ENCODE measurements around the gene SLC8B1.

DNA sequence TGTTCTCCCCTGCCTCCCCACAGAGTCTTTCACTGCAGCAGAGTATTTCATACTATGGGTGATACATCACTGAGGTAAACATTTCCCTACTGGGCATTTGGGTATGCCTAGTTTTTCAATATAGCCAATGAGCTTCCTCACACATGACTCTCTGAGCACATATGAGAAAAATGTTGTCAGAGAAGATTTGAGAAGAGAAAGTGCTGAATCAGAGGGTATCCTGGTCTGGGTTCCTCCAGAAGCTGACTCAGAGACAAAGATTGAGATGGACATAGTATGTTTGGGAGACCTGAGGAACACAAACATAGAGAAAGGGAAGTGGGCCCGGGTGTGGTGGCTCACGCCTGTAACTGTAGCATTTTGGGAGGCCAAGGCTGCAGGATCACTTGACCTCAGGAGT lies 12.6 kb downstream of the SLC8B1 start:
- TF ChIP-seq, protein P1, sequence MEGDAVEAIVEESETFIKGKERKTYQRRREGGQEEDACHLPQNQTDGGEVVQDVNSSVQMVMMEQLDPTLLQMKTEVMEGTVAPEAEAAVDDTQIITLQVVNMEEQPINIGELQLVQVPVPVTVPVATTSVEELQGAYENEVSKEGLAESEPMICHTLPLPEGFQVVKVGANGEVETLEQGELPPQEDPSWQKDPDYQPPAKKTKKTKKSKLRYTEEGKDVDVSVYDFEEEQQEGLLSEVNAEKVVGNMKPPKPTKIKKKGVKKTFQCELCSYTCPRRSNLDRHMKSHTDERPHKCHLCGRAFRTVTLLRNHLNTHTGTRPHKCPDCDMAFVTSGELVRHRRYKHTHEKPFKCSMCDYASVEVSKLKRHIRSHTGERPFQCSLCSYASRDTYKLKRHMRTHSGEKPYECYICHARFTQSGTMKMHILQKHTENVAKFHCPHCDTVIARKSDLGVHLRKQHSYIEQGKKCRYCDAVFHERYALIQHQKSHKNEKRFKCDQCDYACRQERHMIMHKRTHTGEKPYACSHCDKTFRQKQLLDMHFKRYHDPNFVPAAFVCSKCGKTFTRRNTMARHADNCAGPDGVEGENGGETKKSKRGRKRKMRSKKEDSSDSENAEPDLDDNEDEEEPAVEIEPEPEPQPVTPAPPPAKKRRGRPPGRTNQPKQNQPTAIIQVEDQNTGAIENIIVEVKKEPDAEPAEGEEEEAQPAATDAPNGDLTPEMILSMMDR (IDR thresholded peaks at IDR 0.05): no peak
- TF ChIP-seq POLR2A (IDR thresholded peaks at IDR 0.05): no peak
